HL-60 (cell line): Measurements from ENCODE around the gene HLA-C.
"Not testable (repeated sequence)": the region's sequence is repeated elsewhere in the genome, so short reads cannot be mapped to it uniquely, and the experiment has no call there.

ENCODE experiments used
- DNase-seq, 2 experiments: peaks; one replicate each; pipeline ENCODE4 v3.0.0-alpha.2; 2010 to 2020; ENCODE audit warnings: low read depth in 1 of 2, low spot score in 1 of 2
- H3K27ac ChIP-seq: fragments of 250-450 bp; sonication (Bioruptor Pico); replicated peaks from 2 replicates; pipeline ENCODE4 v1.5.1; 2020; ENCODE audit warnings: mild to moderate bottlenecking, moderate library complexity
- H3K27me3 ChIP-seq: fragments of 250-450 bp; sonication (Bioruptor Pico); 2 replicates; pipeline ENCODE4 v1.5.1; 2021; ENCODE audit warnings: mild to moderate bottlenecking, moderate library complexity; ENCODE audit not compliant: insufficient read depth, poor library complexity, severe bottlenecking
- H3K4me3 ChIP-seq: replicated peaks from 2 replicates; pipeline ENCODE4 v1.5.1; 2011; ENCODE audit warnings: mild to moderate bottlenecking, control low read depth, low read length; ENCODE audit not compliant: insufficient read depth
- CTCF ChIP-seq: IDR thresholded peaks from one replicate; pipeline ENCODE4 v1.5.1; 2011; ENCODE audit warnings: low read length, control low read depth, inconsistent platforms; ENCODE audit not compliant: insufficient read depth
- GABPA ChIP-seq: IDR thresholded peaks from 2 replicates; pipeline ENCODE4 v1.6.1; 2012; ENCODE audit warnings: low read depth
- POLR2AphosphoS5 ChIP-seq: IDR thresholded peaks from 2 replicates; pipeline ENCODE4 v1.6.1; 2012; ENCODE audit warnings: low read depth
- REST ChIP-seq: IDR thresholded peaks from 2 replicates; pipeline ENCODE4 v1.6.1; 2012; ENCODE audit warnings: low read depth; ENCODE audit not compliant: insufficient replicate concordance
- SPI1 ChIP-seq: IDR thresholded peaks from 2 replicates; pipeline ENCODE4 v1.6.1; 2012; ENCODE audit warnings: low read depth, mild to moderate bottlenecking, borderline replicate concordance

Gene HLA-C

GRCh38 chr6:31243508-31243907 lies 28.4 kb downstream of the HLA-C start:
- H3K27me3 ChIP-seq, result no peaks in the 10 kb centered on the region
- no peak overlapping the region for H3K4me3 ChIP-seq
- H3K27ac ChIP-seq, result no peak overlapping the region
- no peak for TF ChIP-seq POLR2AphosphoS5
- no peak for TF ChIP-seq SPI1
- TF ChIP-seq REST, result no peak
- no peak for TF ChIP-seq GABPA
- TF ChIP-seq CTCF, result no peak
- no peak for DNase-seq

- Histone ChIP-seq H3K27ac (no peak overlapping the region), H3K27me3 (no peaks in the 10 kb centered on the region), H3K4me3 (no peak overlapping the region)
- no peak for DNase-seq
- no peak for TF ChIP-seq CTCF
- no peak for TF ChIP-seq GABPA
Observed at GRCh38 chr6:31239854-31240253, 32.0 kb downstream of the HLA-C start.

- DNase-seq, H3K4me3 ChIP-seq, H3K27me3 ChIP-seq, H3K27ac ChIP-seq: not testable (repeated sequence)
Observed at GRCh38 chr6:31234101-31234500, 37.8 kb downstream of the HLA-C start.

GRCh38 chr6:31228476-31228875 lies 43.4 kb downstream of the HLA-C start:
- Histone ChIP-seq H3K27ac (no peak overlapping the region), H3K27me3 (no peaks in the 10 kb centered on the region), H3K4me3 (no peak overlapping the region)
- DNase-seq, result no peak
- TF ChIP-seq CTCF (no peak), SPI1 (no peak), POLR2AphosphoS5 (no peak), REST (no peak), GABPA (no peak)
